GM18870 (cell line): ENCODE results near the gene SLC35G6.
"Not testable (repeated sequence)": the region's sequence is repeated elsewhere in the genome, so short reads cannot be mapped to it uniquely, and the experiment has no call there.

Experiments used
- ATAC-seq: cut with Tn5 transposase; IDR thresholded peaks from one replicate; pipeline ENCODE4 v1.9.1; 2021; ENCODE audit warnings: moderate library complexity; ENCODE audit not compliant: unreplicated experiment

Gene SLC35G6

DNA sequence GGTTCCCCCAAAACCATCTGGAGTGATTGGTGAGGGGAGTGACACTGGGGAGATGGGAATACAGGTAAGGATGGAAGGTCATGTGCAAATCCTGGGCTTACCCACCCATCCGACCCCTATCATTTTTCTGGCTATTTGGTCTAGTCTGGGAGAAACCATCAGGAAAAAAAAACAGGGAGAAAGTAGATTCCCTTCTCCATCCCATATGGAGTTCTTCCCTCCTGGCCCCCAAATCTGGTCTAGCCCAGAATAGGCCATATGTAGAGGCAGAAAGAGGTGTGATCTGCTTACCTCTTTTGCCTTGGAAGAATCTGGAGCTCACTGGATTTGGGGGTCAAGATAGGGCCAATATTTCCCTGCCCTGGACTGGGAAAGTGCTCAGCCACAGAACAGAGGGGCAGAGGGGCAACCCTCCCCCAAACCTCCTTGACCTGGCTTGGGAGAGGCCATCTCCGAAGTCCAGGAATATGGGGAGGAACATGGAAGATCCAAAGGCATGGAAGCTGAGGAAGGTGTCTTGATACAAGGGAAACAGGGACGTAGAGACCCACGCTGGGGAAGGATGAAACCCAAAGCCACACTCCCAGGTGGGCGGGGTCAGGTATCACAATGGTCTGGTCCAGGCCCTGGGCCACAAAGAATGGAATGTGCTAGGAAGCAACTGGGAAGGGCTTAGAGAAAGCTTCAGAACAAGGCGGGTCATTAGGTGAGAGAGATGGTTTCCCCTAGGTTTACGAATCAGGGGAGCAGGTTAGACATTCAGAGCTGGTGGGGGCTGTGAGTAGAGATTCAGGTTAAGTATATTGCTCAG is 20.2 kb upstream of the SLC35G6 start:
- no peak for ATAC-seq

DNA sequence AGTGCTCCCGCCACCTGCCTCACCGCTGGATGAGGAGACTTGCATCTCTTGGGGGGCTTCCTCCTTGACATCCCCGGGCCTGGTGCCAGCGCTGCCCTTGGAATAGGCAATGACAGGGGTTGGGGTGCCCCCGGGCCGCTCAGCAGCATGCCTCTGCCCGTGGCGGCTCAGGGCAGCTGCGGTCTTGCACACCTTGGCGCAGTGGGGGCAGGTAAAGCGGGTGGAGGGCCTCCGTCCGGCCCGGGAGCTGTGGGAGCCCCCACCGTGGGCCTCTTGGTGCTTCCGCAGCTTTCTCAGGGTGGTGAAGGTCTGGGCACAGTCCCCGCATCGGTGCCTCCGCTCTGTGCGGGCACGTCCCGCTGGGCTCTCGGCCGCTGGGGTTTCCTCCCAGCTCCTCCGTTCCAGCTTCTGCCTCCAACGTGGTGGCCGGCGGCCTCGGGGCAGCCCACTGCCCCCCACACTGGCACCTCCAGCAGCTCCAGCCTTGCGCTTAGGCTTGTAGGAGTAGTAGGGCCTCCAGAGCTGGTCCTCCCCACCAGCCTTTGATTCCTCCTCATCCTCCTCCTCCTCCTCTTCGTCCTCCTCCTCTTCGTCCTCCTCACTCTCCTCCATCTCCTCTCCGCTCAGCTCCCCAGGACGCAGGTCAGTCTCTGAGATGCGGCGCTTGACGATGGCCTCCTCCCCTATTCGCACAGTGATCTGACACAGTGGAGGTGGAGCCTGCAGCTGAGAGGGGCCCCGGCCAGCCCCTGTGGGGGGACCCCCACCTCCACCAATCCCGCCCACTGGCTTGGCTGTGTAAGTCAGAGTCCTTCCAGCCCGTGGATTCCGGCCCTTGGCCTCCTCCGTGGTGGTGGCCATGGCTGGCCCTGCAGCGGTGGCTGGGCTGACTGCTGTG is 18.5 kb upstream of the SLC35G6 start:
- ATAC-seq = no peak

DNA sequence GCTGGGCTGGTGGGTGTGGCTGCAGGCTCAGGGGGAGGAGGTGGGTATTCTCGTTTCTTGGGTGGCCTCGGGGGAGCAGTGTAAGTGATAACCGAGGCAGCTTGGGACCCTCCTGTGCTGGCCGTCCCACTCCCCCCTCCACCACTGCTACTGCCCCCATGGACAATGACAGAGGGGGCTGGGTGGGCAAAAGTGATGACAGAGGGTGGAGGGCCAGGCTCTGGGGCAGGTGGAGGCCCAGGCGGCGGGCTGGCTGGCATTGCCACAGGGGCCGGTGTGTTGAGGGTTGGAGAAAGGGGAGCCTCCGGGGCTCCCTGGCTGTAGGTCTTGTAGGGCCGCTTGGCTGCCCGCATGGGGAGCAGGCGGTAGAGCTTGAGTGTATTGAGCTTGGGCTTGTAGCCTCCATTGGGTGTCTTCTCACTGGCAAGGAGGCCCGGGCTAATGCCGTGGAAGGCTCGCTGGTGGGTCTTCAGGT is 17.8 kb upstream of the SLC35G6 start:
- no peak for ATAC-seq

DNA sequence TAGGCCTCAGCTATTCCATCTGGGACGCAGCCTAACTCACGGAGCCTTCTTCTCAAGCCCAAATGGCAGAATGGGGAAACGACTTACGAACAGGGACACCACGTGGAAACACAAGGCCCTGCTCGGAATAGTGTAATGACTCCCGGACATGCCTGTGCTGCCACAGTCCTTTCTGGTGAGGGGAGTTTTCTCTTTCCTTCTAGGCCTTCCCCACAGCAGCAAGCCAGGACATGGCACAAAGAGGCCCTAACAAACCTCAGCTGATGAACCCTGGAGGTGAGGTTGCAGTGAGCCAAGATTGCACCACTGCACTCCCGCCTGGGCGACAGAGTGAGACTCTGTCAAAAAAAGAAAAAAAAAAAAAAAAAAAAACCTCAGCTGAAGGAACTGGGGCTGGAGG is 17.2 kb upstream of the SLC35G6 start:
- no peak for ATAC-seq

DNA sequence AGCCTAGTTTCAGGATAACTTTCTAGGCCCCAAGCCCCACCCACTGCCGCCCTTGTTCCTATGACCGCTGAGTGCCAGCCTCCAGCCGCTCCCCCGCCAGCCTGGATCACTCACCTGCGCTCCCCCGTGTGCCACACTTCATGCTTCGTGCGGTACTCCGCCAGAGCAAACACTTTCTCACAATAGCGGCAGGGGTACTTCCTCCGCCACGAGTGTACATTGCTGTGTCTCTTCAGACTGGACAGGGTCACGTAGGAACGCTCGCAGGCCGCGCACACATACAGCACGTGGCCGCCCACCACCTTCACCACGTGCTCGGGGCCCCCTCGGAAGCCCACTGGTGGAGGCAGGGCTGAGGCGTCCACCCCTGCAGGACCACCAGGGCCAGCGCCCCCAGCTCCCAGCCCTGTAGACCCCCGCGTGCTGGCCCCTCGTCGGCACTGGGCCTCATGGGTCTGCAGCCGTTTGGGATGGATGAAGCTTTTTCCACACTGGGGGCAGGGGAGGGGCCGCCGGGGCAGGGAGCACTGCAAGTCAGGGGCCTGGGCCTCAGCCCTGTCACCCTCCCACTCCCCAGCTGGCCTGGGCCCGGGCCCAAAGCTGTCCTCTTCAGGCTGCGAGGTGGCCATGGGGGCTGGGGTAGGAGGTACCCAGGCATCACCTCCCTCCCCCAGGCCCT is 15.5 kb upstream of the SLC35G6 start:
- ATAC-seq = no peak

DNA sequence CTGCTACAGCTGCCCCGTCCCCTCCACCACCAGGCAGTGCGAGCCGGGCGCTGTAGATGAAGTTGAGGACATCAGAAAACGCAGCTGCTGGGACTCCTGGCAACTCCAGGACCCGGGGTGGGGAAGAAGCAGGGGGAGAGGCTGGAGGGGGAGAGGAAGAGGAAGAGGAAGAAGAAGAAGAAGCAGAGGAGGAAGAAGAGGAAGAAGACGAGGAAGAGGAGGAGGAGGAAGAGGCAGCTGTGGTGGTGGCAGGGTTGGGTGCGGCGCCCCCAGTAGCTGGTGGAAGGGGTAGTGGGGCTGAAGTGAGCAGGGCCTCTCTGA is 15.0 kb upstream of the SLC35G6 start:
- ATAC-seq = no peak

DNA sequence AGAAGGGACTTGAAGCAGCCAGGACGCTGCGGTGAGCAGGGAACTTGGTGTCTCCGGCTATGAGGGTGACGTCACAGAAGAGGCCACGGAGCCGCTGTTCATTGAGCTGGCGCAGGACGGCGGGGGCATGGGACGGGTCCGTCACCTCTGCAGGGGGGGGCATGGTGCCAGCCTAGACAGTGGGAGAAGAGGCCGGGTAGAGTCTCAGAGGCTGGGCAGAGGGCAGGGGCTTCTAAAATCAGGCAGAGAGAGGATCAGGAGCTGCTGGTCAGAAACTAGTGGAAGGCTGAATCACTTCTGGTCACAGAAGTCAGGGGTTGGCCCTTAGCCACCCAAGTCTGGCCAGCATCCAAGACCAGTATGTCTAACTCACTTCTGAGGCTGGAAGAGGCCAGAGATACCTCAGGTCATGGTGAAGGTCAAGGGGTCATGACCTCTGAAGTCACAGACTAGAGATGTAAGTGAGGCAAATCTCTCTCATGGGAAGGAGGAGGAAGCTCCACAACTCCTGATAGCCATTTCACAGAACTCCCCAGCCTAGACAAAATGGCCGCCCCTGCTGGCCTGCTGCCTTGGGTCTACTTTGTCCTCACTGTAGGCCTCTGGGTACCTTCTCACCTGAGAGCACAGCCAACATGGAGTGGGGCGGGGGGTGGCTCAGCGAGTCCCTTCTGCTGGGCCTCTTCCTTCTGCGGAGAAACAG is 14.5 kb upstream of the SLC35G6 start:
- no peak for ATAC-seq

DNA sequence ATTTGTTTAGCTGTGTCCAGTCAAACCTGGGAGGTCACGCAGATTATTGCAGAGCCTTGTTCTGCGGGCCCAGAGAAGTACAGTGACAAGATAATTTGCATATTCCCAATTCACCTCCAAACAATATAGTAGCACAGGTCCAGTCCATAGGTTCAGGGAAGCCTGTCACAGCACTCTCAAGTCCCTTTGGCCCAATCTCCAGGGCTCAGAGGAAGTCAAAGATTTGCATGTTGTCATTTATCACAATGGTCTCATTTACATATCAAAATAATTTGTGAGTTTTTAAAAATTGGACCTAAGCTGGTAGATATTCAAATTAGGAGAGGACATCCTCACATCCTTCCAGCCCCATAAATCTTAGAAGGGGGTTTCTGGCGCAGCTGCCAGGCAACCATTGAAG is 13.7 kb upstream of the SLC35G6 start:
- ATAC-seq = no peak

DNA sequence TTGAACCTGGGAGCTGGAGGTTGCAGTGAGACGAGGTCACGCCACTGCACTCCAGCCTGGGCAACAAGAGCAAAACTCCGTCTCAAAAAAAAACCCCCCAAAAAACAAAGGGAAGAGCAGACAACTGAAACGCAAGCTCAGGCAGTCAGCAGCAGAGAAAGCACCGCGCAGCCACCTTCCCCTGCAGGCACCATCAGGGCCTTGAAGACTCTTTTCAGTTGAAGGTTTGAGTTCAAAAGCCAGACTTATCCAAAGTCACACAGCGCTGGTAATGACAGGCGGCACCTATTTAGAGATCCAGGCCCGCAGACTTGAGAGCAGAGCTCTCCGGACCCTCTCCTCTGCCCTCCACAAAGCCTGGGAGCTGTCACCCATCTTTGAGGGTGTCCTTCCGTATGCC is 13.0 kb upstream of the SLC35G6 start:
- no peak for ATAC-seq

DNA sequence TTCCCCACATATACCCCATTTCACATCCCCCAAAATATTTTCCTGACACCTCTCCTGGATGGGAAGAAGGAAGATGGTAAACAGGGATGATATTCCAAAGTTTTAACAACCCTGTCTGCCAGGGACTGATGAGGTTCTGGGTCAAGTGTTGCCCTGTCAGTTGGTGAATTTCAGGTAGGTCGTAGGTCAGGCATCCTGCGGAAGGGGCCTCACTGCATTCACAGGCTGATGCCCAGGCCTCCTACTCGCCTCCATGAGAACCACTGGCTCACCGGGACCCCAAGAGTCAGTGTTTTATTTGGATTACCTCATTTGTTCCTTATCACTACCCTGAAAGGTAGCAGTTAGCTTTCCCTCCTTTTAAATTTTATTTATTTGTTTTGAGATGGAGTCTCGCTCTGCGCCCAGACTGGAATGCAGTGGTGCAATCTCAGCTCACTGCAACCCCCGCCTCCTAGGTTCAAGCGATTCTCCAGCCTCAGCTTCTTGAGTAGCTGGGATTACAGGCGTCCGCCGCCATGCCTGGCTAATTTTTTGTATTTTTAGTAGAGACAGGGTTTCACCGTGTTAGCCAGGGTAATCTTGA is 12.3 kb upstream of the SLC35G6 start:
- ATAC-seq = no peak

DNA sequence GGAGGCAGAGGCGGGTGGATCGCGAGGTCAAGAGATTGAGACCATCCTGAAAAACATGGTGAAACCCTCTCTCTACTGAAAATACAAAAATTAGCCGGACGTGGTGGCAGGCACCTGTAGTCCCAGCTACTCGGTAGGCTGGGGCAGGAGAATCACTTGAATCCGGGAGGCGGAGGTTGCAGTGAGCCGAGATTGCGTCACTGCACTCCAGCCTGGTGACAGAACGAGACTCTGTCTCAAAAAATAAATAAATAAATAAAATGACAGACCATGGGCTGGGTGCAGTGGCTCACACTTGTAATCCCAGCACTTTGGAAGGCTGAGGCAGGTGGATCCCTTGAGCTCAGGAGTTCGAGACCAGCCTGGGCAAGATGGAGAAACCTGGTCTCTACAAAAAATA is 11.4 kb upstream of the SLC35G6 start:
- ATAC-seq = not testable (repeated sequence)

DNA sequence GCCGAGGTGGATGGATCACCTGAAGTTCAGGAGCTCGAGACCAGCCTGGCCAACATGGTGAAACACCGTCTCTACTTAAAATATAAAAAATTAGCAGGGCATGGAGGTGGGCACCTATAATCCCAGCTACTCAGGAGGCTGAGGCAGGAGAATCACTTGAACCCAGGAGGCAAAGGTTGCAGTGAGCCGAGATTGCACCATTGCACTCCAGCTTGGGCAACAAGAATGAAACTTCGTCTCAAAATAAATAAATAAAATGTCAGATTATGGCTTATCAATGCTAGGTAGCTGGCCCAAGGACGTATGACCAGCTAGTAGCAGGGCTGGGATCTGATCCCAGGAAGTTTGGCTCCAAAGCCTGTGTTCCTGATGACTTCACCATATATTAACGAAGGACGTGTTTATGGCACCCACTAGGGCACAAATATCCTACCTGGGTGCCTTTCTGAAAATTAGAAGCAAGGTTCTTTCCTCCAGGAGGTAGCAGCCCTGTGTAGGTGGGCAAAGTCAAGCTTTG is 10.7 kb upstream of the SLC35G6 start:
- ATAC-seq = not testable (repeated sequence)

DNA sequence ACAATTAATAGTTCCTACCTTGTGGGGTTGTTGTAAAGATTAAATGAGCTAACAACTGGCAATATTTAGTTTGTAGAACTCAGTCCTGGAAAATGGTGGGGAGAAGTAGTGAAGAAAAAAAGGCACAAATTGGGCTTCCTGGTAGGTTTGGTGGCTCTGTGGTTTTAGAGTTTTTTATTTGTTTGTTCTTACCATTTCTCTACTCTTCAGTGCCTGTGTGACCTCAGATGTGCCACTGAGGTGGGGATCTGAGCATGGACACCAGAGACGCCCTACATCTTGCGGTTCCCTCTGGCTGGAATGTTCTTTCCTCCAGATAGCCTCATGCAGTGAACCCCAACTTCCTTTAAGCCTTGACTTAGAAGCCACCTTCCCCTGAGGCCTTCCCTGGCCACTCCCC is 9.5 kb upstream of the SLC35G6 start:
- ATAC-seq = no peak

DNA sequence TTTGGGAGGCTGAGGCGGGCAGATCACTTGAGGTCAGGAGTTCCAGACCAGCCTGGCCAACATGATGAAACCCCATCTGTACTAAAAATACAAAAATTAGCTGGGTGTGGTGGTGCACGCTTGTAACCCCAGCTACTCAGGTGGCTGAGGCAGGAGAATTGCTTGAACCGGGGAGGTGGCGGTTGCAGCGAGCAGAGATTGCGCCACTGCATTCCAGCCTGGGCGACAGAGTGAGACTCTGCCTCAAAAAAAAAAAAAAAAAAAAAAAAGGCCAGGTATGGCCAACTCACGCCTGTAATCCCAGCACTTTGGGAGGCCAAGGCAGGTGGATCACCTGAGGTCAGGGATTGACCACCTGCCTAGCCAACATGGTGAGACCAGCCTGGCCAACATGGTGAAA is 6.5 kb upstream of the SLC35G6 start:
- not testable (repeated sequence) for ATAC-seq

DNA sequence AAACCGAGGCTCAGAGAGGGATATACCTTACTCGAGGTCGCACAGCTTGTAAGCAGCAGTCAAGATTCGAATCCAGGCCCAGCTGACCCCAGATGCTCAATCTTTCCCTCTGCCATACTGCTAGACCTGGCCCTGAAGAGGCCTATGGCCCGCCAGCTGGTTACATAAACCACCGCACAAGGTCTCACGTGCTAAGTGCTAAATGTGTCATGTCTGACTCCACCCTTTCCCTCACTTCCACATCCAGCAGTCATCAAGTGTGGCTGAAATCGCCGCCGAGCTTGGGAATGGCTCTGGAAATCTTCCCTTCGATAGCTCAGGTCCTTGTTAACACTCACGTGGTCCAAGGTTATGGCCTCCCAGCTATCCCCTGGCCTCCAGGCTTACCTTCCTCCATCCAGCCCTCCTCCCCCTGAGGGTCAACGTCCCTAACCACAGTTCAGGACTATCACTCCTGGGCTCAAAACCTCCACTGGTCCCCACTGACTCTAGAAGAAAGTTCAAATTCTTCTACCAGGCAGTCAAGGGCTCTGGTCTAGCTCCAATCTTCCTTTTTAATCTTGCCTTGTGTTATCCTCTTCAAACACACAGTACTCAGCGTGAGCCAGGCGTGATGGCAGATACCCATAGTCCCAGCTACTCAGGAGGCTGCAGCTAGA is 5.4 kb upstream of the SLC35G6 start:
- ATAC-seq = no peak

DNA sequence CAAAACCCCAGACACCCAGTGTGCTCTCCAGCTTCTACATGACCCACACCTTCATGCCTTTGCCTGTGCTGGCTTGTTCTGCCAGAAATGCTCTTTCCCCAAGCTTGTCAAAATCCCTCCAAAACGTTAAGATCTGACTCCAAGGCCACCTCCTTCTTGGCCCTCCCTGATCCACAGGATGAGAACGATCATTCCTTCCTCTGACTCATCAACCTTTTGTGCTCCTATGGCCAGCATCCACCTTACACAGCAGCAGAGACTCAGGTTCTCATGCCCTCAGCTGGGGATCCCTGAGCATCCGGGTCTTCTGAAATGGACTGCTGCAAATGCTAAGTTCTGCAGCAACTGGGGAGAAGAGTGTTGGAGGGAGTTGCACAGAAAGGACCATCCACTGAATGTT is 4.8 kb upstream of the SLC35G6 start:
- no peak for ATAC-seq

DNA sequence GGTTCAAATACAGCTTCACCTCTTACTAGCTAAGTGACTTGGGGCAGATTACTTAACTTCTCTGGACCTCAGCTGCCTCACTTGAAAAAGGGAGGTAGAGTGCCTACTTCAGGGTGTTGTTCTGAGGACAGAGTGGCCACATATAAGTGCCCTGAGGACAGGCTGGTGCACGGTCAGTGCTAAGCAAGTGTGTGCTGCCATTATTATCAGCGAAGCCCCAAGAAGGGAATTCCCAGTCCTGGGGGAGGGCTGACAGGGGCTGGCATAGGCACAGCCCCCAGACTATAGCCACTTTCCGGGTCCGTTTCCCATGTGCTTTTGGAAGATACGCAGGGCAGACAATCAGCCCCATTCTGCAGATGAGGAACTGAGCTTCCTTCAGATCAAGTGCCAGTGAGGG is 4.3 kb upstream of the SLC35G6 start:
- ATAC-seq = no peak

DNA sequence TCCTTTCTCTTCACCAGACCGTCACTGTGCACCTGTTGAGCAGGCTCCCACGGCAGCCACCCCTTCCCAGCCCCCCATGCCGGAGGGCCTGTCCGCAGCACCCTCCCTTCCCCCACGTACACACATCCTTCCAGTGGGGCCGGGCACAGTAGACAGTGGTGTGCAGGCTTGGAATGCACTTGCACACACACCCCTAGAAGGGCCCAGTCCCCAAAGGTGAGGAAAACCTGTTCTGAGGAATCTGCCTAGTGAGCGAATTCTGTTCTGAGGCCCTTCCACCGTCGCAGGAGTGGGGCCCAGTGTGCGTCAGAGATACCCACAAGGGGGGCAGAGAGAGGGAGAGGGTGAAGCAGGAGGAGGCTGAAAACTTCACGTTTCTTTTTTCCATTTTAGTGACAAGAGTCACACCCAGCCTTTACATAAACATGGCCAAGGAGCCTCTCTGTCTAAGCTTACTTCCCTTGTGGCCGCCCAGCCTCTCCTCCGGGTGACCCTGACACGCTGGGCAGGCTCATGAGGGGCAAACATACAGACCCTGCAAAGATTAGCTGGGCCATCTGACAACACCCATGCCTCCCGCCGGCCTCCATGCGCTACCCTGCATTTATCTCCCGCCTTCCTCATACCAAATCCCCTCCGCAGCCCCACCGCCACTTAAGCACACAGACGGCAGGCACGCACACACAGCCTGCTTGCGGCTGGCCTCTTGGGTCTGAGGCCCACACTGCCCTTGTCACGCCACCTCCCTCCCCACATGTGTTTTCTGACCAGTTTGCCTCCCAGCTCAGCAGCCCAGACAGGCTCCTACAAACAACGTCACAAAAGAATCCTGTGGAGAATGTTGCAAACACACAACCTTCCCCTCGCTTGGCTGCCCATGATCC is 3.6 kb upstream of the SLC35G6 start:
- ATAC-seq = no peak
